HEK293 (cell line): Measurements from ENCODE around the gene TNFRSF25.

Experiments used
- CTCF ChIA-PET: fragments of 350-600 bp; formaldehyde crosslinking; extraction: SDS; loops from one replicate; lab custom pipeline; 2021; ENCODE audit warnings: antibody characterized with exemption; lab: Yijun Ruan, JAX
- POLR2A ChIA-PET: fragments of 300-600 bp; formaldehyde crosslinking; extraction: SDS; loops from one replicate; lab custom pipeline; 2020; ENCODE audit warnings: antibody characterized with exemption, inconsistent platforms; lab: Yijun Ruan, JAX
- H3K27ac ChIP-seq: fragments of 200-500 bp; sonication (Bioruptor generic); 2 replicates; pipeline ENCODE4 v1.5.1; 2014; ENCODE audit warnings: low read depth, low read length, control low read depth, inconsistent platforms; ENCODE audit errors: extremely low read depth
- H3K36me3 ChIP-seq, 2 experiments: fragments of 200-500 bp in 1 of 2; sonication (Bioruptor generic) in 1 of 2; 1 replicate in 1 of 2; 2 replicates in 1 of 2; pipeline ENCODE4 v1.5.1; 2014 to 2017; ENCODE audit warnings: inconsistent platforms in 2 of 2, low read length in 2 of 2; ENCODE audit not compliant: control insufficient read depth in 2 of 2, insufficient read depth in 1 of 2
- H3K4me1 ChIP-seq: fragments of 200-500 bp; sonication (Bioruptor generic); 2 replicates; pipeline ENCODE4 v1.5.1; 2014; ENCODE audit warnings: mild to moderate bottlenecking, low read length, inconsistent platforms; ENCODE audit not compliant: control insufficient read depth, insufficient read depth
- H3K4me3 ChIP-seq: 2 replicates; pipeline ENCODE4 v1.5.1; 2011; ENCODE audit warnings: low read depth, mild to moderate bottlenecking, control low read depth, low read length, moderate library complexity
- H3K9me3 ChIP-seq: fragments of 200-500 bp; sonication (Bioruptor generic); 2 replicates; pipeline ENCODE4 v1.5.1; 2014; ENCODE audit warnings: low read depth, low read length, inconsistent platforms; ENCODE audit not compliant: control insufficient read depth, insufficient read depth
- ELK4 ChIP-seq: IDR thresholded peaks from 2 replicates; pipeline ENCODE4 v1.6.1; 2011; ENCODE audit warnings: mild to moderate bottlenecking, low read depth, low read length, borderline replicate concordance
- GLIS2 ChIP-seq: fragments of 450-650 bp; formaldehyde crosslinking; IDR thresholded peaks from 2 replicates; pipeline ENCODE4 v1.5.1; 2016; ENCODE audit warnings: missing biosample characterization, missing genetic modification characterization
- KLF1 ChIP-seq: fragments of 450-650 bp; formaldehyde crosslinking; IDR thresholded peaks from 2 replicates; pipeline ENCODE4 v1.5.1; 2016; ENCODE audit warnings: missing biosample characterization, missing genetic modification characterization
- KLF17 ChIP-seq: fragments of 450-650 bp; formaldehyde crosslinking; IDR thresholded peaks from 2 replicates; pipeline ENCODE4 v1.5.1; 2016; ENCODE audit warnings: missing biosample characterization, missing genetic modification characterization
- MZF1 ChIP-seq: fragments of 450-650 bp; formaldehyde crosslinking; IDR thresholded peaks from 2 replicates; pipeline ENCODE4 v1.5.1; 2017; ENCODE audit warnings: missing biosample characterization, missing genetic modification characterization, borderline replicate concordance
- PATZ1 ChIP-seq: fragments of 450-650 bp; formaldehyde crosslinking; IDR thresholded peaks from 2 replicates; pipeline ENCODE4 v1.5.1; 2016; ENCODE audit warnings: missing biosample characterization, missing genetic modification characterization
- PRDM10 ChIP-seq: fragments of 450-650 bp; formaldehyde crosslinking; IDR thresholded peaks from 2 replicates; pipeline ENCODE4 v1.5.1; 2016; ENCODE audit warnings: missing biosample characterization, missing genetic modification characterization
- RBAK ChIP-seq: fragments of 450-650 bp; formaldehyde crosslinking; IDR thresholded peaks from 2 replicates; pipeline ENCODE4 v1.5.1; 2016; ENCODE audit warnings: missing biosample characterization, missing genetic modification characterization
- REPIN1 ChIP-seq: fragments of 450-650 bp; formaldehyde crosslinking; IDR thresholded peaks from 2 replicates; pipeline ENCODE4 v1.5.1; 2017; ENCODE audit warnings: missing biosample characterization, missing genetic modification characterization, low read depth
- ZFP37 ChIP-seq: fragments of 450-650 bp; formaldehyde crosslinking; IDR thresholded peaks from 2 replicates; pipeline ENCODE4 v1.5.1; 2016; ENCODE audit warnings: missing biosample characterization, missing genetic modification characterization
- ZNF155 ChIP-seq: fragments of 450-650 bp; formaldehyde crosslinking; IDR thresholded peaks from 2 replicates; pipeline ENCODE4 v1.5.1; 2016; ENCODE audit warnings: missing biosample characterization, missing genetic modification characterization
- ZNF341 ChIP-seq: fragments of 450-650 bp; formaldehyde crosslinking; IDR thresholded peaks from 2 replicates; pipeline ENCODE4; 2016; ENCODE audit warnings: low read depth, missing biosample characterization, missing genetic modification characterization
- ZNF366 ChIP-seq: fragments of 450-650 bp; formaldehyde crosslinking; conservative IDR thresholded peaks from 2 replicates; pipeline ENCODE4 v1.5.1; 2016; ENCODE audit warnings: missing biosample characterization, missing genetic modification characterization
- ZNF416 ChIP-seq: fragments of 450-650 bp; formaldehyde crosslinking; IDR thresholded peaks from 2 replicates; pipeline ENCODE4 v1.5.1; 2016; ENCODE audit warnings: missing biosample characterization, missing genetic modification characterization
- ZNF48 ChIP-seq: fragments of 450-650 bp; formaldehyde crosslinking; IDR thresholded peaks from 2 replicates; pipeline ENCODE4 v1.5.1; 2016; ENCODE audit warnings: missing biosample characterization, missing genetic modification characterization
- ZNF518A ChIP-seq: fragments of 450-650 bp; formaldehyde crosslinking; conservative IDR thresholded peaks from 2 replicates; pipeline ENCODE4 v1.5.1; 2016; ENCODE audit warnings: low read depth, missing biosample characterization, missing genetic modification characterization
- ZNF580 ChIP-seq: fragments of 450-650 bp; formaldehyde crosslinking; IDR thresholded peaks from 2 replicates; pipeline ENCODE4 v1.5.1; 2016; ENCODE audit warnings: missing biosample characterization, missing genetic modification characterization
- ZNF623 ChIP-seq: fragments of 450-650 bp; formaldehyde crosslinking; IDR thresholded peaks from 2 replicates; pipeline ENCODE4 v1.5.1; 2016; ENCODE audit warnings: missing biosample characterization, missing genetic modification characterization
- ZNF624 ChIP-seq: fragments of 450-650 bp; formaldehyde crosslinking; IDR thresholded peaks from 2 replicates; pipeline ENCODE4 v1.5.1; 2017; ENCODE audit warnings: missing biosample characterization, missing genetic modification characterization
- ZNF777 ChIP-seq: fragments of 450-650 bp; formaldehyde crosslinking; IDR thresholded peaks from 2 replicates; pipeline ENCODE4 v1.5.1; 2017; ENCODE audit warnings: missing biosample characterization, missing genetic modification characterization, borderline replicate concordance
- ZNF785 ChIP-seq: fragments of 450-650 bp; formaldehyde crosslinking; IDR thresholded peaks from 2 replicates; pipeline ENCODE4 v1.5.1; 2016; ENCODE audit warnings: missing biosample characterization, missing genetic modification characterization
- ZXDB ChIP-seq: fragments of 450-650 bp; formaldehyde crosslinking; IDR thresholded peaks from 2 replicates; pipeline ENCODE4 v1.5.1; 2016; ENCODE audit warnings: missing biosample characterization, missing genetic modification characterization

Gene TNFRSF25

GRCh38 chr1:6489383-6489765 is 23.4 kb upstream of the TNFRSF25 start (continued):
- TF ChIP-seq ZNF48 = no peak
- TF ChIP-seq GLIS2 = no peak
- TF ChIP-seq ZNF623 (tag by site-specific recombination) = no peak
- TF ChIP-seq RBAK (tag by site-specific recombination) = no peak

GRCh38 chr1:6488602-6489382 is 22.8 kb upstream of the TNFRSF25 start:
- Histone ChIP-seq H3K9me3 (no peaks in the 10 kb centered on the region), H3K4me1 (no peaks in the 10 kb centered on the region), H3K4me3 (no peak overlapping the region), H3K27ac (no peak overlapping the region), H3K36me3 (no peaks in the 10 kb centered on the region)
- POLR2A ChIA-PET = no interaction called here
- CTCF ChIA-PET = interaction anchor here (0.6 to 3.6 kb wide), 16 partner anchors 9 to 306 kb away, joined by 3 to 40 read pairs (median 5); no protein-coding TSS in a partner anchor
- TF ChIP-seq PRDM10 (0 out of 2 replicates have a peak, but pooled peaks have one; percentile 37), ZXDB (tag by site-specific recombination) (no peak), ELK4 (no peak), KLF17 (tag by site-specific recombination) (peak; percentile 33; the same call in 1 of the 2 replicates), ZNF580 (tag by site-specific recombination) (no peak), PATZ1 (peak; percentile 62), ZNF155 (tag by site-specific recombination) (no peak), ZFP37 (tag by site-specific recombination) (no peak), REPIN1 (no peak), ZNF416 (no peak), ZNF341 (tag by site-specific recombination) (peak; percentile 91), ZNF777 (no peak), ZNF624 (tag by site-specific recombination) (no peak), ZNF518A (tag by site-specific recombination) (no peak), ZNF785 (no peak), ZNF366 (tag by site-specific recombination) (no peak), MZF1 (tag by site-specific recombination) (no peak), KLF1 (tag by site-specific recombination) (peak; percentile 98)
